Stimulated activated CD4-positive, alpha-beta T cell treated with anti-CD3 and anti-CD28 coated beads, Interleukin-2, amount 100 ng/mL, for 4 hours (primary cell): ENCODE measurements around the gene FCSK.

Experiments
- DNase-seq: peaks from one replicate; pipeline ENCODE4 v3.0.0-alpha.2; 2020; ENCODE audit warnings: low read depth

FCSK gene

DNA sequence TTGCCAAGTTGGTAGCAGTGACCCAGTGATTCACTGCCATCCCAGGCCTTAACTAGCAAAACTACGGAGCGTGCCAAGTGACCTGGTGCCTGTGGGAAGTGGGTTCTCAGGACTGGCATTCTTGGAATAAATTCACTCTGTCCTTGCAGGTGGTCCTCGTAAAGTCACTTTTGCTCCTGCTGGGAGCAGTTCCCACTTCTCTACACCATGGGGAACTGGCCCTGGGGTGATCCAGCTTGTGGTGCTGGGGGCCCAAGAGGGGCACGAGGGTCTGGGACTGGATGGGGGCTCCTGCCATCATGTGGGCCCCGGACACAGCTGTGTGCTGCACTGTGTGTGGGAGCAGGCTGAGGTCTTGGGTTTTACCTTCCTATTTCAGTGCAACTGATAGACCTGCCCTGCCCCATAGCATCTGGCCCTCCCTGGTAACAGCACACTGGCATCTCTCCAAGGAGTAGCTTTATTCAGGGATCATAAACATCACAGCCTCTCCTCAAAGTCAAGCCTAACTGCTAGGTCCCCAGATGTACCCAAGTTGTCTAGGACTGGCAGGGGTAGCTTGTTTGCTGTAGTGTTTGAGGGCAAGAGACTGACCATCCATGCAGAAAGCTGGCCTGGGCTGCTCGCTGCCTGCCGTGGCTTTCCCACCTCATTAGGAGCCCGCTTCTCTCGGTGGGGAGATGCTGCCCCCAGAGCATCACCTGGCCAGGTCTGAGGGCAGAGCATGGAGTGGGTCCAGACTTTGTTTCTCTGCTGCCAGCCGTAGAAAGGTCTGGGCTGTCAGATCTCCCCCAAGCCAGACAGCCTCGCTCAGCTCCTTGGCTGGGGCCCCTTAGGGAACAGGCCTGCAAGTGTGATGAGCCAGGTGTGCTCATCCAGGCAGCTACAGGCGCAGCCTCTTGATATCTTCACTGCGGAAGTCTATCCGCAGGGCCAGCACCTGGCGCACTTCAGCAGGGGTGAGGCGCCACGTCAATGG, 26.0 kb downstream of the FCSK start:
- no peak for DNase-seq

DNA sequence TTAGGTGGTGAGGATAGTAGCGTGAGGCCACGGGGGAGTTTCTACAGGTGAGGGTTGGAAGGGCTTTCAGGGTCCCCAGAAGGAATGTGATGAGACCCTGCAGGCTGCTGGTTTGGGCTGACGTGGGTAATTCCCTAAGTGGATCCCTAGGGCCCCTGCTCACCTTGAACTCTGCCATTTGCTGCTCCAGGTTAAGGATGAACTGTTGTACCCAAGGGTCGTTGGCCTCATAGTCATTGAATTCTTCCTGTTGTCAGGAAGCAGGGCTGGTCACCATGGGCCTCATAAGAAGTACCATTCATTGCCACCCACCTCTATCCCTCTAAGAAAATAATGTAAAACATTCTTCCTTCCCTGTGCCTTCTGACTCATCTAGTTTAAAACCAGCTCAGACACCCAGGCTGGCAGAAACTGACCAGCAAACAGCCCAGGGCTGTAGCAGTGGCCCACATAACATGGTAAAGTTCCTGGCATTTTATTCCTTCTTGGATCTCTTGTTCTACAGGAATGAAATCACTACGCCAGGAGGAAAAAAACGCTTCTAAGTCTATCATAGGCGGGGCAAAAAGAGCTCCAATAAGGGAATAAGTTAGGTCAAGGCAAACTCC, 27.6 kb downstream of the FCSK start:
- DNase-seq, result no peak

DNA sequence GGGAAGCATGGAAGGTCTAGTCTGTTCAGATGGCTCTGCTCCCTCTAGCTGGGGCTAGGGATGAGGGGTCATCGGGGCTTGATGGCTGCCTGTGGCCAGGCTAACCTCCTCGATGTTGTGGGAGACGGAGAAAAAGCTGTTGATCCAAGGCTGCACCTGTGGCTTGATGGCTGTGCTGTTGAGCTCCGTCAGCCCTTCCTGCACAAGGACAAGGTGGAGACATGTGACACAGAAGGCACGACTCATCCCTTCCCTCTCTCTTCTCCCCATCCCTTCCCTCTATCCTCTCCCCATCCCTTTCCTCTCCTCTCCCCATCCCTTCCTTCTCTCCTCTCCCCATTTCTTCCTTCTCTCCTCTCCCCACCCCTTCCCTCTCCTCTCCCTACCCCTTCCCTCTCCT, 28.2 kb downstream of the FCSK start:
- DNase-seq, result no peak

DNA sequence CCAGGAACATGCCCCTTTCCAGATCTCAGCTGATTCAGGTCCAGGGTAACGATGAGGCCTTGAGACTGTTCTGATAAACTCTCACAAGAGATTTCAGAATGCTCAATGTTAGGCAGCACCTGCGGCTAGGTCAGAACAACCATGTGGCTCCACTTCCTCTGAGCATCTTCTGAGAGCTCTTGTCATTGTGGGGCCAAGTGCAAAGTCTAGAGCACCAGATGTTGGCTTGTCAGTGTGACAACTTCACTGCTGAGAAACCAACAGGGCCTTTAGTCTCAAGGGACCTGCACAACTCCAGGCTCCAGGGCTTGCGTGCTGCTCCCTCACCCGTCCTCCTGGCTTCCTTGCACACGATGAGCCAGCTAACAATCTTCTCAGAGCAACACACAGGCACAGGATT, 29.0 kb downstream of the FCSK start:
- DNase-seq, result no peak

DNA sequence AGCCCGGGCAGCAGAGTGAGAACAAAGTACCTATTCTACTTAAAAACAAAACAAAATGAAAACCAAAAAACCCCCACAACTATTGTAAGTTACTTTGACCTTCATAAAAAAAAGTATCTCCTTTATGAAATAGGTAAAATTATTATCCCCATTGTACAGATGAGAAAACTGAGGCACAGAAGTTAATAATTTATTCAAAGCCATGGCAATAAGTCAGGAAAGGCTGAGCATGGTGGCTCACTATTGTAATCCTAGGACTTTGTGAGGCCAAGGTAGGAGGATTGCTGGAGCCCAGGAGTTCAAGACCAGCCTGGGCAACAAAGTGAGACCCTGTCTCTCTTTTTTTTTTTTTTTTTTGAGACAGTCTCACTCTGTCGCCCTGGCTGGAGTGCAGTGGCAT, 30.5 kb downstream of the FCSK start:
- DNase-seq, result no peak

DNA sequence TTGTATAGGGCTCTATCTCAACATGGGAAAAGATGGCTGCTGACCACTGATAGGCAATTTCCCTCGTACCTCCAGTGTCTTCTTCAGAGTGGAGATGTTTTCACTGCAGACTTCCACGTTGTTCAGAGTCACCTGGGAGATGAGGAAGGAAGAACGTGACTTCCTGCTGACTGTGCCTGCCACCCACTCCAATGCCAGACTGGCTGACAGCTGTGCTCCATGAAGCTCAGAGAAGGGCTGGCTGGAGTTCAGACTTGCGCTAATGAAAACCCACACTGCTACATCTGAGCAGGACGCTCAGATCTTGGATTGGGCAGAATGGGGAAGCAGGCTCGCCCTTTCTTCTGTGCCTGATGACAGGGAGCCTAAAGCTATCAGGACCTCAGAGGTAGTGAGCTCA, 35.9 kb downstream of the FCSK start:
- no peak for DNase-seq

DNA sequence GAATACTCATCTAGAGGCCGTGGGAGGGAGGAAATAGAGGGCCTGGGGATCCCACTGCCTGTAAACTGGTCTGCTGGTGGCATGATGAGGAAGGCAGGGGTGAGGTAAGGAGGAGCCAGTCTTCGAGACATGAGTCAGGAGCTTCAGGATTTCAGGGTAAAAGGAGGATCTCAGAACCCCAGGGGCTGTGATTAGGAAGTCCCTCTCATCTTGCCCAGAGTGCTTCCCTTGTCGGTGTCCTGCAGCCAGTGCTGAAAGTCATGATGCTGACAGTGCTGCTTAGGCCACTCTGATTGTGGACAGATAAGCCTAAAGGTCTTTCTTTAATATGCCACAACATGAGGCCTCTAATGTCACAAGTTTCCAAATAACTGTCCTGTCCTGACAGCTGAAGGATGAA, 39.4 kb downstream of the FCSK start:
- no peak for DNase-seq

DNA sequence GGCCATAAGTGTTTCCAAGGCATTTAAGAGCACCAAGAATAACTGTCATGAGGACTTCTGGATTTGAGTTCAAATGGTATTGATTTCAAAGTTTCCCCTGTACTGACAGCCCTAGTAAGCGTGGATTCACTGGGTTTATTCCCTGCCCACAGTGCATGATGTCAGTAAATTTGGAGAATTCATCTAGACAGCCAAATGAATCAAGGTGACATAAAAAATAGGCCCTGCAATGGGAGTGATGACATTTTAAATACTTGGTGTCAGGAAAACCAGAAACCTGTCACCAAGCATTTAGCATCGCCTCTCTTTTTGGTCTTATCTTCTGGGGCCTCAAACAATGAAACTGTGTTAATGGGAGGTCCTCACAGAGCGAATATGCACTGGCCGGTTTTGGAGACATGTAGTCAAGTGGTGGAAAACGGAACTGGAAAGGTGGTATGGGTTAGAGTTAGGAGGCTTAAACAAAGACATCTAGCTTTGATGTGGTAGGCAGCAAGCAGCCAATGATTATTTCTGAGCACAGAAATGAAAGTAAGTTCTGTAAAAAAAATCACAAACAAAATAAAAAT, 39.9 kb downstream of the FCSK start:
- no peak for DNase-seq

DNA sequence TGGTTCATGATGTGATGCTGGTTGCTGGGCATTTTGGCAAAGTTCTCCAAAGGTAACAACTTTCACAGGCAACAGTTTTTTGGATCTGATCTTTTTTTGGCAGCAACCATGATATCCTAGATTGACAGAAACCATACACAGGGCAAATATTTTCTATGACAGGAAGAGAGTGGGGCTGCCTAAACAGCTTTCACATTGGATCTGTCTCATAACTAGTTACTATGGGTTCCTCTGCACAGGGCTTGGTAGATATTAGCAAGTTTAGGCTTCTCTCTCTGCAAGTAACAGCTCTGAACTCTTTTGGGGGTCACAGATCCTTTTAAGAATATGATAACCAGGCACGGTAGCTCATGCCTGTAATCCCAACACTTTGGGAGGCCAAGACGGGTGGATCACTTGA, 40.4 kb downstream of the FCSK start:
- no peak for DNase-seq

DNA sequence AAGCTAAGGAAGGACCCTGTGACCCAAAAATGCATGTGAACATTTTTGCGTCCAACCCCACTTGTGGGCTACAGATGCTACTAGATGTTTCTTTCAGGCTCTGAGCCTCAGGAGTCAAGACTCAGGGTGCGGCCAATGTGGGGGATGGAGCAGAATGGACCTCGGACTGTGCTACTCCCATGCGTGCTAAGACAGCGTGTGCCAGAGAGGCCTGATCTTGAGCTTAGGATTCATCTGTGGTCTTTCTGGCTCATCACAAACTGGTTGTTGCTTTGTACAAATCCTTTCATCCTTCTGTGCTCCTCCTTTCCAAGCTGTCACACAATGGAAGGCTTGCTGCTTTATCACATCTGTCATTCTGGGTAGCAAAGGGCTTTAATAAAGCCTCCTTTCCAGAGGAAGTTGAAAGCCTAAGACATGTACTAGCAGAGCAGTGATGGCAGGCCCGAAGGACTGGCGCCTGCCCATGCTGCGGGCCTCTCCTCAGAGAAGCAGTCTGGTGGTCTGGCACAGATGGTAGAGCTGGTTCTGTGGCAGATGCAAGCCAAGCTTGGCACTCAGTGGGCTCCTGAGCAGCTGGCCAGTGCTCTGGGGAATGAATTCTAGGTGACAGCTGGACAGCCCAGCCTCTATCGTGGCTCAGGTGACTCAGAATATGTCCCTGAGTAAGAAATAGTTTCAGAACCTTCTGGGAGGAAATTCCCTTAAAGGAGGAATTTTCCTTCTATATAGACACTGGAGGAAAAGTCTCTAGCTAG, 41.2 kb downstream of the FCSK start:
- DNase-seq, result no peak

DNA sequence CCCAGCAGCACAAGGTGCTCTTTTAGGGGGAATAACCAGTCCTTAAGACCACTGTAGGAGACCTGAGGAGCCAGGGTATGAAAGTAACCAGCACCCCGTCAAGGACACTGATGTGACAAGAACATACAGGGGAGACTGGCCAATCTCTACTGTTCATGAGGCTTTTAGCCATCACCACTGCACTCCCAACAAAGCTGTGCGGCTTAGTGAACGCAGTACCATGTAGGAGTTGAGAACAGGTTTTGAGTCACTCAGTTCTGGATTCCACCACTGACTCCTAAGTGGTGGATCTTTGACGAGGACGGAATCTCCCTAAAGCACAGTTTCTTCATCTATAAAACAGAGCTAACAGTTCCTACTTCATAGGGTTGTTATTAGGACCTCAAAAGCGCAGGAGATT, 42.1 kb downstream of the FCSK start:
- DNase-seq, result no peak

DNA sequence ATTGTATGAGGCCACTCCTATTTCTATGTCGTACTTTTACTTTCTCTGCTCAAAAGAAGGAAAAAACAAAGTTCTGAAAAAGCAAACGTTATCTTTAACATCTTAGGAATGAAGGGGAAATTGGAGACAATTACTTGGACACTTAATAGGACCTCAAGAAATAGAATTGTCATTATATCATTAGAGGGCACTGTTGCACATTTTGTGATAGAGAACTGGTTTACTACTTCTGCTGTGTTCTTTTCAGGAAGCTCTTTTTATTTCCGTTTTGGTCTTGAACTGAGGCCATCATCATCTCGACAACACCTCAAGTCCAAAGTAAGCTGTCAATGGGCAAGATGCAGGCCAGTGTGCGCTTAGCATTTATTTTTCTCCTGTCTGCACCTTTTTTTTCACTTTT, 54.4 kb downstream of the FCSK start:
- no peak for DNase-seq

DNA sequence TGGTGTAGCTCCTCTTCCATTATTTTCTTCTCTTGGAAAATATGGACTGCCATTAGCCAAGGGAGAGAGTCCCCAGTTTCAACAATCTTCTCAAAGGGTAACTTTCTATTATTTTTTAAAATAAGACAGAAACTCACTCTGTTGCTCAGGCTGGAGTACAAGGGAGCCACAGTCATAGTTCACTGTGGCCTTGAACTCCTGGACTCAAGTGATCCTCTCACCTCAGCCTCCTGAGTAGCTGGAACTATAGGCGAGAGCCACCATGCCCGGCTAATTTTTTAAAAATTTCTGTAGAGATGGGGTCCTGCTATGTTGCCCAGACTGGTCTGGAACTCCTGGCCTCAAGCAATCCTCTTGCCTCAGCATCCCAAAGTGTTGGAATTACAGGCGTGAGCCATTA, 55.8 kb downstream of the FCSK start:
- no peak for DNase-seq

DNA sequence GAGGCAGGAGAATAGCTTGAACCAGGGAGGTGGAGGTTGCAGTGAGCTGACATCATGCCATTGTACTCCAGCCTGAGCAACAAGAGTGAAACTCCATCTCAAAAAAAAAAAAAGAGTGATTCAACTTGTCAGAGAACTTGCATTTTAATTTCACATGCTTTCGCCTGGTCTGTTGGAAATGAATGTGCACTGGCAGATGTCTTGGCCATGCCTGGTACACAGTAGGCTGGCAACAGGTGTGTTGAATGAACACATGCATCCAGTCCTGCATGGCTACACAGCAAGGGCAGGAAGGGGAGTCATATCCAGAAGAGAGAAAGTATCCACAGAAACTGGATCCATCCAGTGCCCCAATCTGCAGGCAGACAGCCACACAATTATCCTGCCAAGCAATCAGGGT, 57.4 kb downstream of the FCSK start:
- no peak for DNase-seq

DNA sequence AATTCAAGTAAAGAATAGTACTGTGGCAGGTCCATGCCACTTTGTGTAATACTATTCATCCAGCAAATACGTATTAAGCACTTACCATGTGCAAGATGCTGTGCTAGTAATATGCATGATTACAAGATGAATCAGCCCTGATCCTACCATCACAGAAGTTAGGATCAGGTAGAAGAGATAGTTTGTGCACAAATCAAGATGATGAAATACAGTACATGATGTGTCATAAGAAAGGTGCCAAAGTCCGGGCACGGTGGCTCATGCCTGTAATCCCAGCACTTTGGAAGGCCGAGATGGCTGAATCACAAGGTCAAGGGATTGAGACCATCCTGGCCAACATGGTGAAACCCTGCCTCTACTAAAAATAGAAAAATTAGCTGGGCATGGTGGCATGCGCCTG, 58.1 kb downstream of the FCSK start:
- DNase-seq, result no peak

DNA sequence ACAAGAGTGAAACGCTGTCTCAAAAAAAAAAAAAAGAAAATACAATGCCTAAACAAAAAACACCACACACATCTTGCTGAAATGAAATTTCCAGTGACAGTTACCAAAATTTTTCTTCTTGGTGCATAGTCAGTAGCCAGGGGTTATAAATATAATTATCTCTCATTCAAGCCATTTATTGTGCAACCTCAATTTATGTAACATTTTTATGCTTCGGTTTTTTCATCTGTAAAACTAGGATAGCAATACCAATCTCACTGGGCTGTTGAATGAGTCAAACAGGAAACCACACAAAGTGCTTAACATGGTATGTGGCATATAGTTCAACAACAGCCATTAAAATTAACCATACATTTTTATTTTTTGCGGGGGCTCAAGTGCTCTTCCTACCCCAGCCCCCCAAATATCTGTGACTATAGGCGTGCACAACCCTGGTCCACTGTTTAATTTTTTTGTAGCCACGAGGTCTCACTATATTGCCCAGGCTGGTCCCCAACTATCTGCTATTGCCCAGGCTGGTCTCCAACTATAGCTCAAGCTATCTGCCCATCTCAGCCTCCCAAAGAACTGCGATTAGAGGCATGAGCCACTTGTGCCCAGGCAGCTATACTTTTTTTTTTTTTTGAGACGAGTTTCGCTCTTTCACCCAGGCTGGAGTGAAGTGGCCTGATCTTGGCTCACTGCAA, 66.4 kb downstream of the FCSK start:
- DNase-seq, result no peak

DNA sequence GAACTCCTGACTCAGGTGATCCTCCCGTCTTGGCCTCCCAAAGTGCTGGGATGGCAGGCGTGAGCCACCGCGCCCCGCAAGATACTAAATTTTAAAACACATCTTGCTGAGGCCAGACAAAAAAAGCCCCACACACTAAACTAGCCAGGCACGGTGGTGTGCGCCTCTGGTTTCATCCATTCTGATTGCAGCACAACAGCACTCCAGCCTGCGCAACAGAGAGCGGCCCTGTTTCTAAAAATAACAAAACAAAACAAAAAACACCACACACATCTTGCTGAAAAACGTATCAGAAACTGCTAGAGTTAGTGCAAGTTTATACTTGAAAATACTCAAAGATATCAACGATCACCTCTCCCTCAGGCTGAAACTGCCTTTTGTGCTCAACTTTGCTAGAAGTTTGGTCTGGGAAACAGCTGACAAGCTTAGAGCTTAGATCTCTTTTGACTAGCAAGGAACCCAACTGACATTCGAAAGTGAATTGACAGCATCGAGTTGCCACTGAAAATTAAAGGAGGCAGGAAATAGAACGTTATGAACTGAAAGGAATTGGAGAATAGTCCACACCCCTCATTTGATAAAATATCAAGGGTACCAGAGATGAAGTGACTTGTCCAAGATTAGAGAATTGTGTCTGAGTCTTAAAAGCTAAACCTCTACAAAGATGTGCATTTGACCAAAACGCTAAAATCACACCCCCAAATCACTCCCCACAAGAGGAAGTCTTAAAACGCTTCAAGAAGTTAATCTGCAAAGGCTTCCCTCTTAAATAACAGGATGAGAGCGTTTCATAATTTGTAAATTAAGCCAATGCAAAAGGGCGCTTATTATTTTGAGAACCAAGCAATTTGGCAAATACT, 68.1 kb downstream of the FCSK start:
- DNase-seq, result no peak

DNA sequence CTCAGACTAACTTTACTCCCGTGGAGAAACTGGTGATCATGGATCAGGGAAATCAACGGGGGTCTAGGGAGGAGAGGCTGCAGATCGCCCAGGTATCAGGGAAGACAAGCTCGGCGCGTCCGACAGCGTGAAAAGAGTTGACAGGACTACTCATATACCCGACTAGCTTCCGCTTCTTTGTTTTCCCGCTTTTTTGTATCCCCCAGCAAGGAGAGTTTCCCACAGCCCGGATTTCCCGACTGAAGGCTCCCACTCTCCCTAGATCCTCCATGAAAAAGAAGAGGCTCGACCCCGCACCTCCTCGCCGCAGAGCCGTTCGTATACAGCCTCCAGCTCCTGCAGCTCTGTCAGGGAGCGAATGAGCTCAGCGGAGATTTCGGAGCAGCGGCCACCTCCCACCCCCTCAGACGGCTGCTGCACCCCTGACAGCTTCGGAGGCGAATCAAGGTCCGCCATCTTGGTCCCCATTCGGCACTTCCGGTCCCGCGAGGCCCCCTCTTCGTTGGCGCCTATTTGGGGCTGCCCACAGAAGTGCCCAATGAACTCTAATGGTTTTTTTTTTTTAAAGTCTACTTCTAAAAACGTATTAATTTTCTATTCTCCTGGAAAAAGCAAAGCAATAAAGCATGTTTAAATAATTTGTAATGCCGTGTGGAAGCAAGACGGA, 68.8 kb downstream of the FCSK start, which contains the start of gene COG4:
Gene COG4, minus strand, starts transcription at position 479 of the 667 bp plus-strand sequence. Its CDS starts 11 bp downstream, at position 468.
- peak; percentile 86 for DNase-seq

DNA sequence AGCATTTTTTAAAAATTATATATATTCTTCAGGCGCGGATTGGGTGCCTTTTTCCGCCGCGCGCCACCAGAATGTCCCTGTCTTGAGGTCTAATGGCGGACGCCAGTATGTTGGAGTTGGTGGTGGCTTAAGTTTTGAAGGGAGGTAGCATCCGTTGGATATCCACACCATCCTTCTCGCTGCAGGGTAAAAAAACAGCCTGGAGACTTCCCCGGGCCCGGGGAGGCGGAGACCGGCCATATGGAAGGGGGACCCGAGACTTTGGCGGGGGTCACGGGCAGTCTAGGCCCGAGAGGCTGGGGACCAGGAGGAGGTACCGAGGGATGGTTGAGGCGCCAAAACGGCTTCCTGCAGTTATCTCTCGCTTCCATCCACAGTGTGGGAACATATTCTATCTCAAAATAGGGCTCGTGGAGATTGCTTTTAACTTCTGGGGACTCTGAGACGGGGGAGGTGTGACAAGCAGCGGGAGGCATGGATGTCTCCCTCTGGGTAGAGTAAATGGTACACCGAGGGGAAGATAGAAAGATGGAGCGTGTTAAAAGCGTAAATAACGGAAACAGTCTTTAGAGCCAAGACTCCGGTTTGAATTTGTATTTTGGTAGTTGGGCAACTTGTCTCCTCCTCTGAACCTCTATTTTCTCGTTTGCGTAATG, 69.5 kb downstream of the FCSK start, which contains the start of gene SF3B3:
Gene SF3B3, plus strand, starts transcription at position 74 of the 656 bp plus-strand sequence. CDS start 2,841 bp downstream, outside the sequence.
- no peak for DNase-seq
